Stimulated activated CD4-positive, alpha-beta T cell treated with anti-CD3 and anti-CD28 coated beads, Interleukin-1b, Interleukin-23, amount 100 ng/mL, for 24 hours (primary cell): Measurements from ENCODE around the gene RHOT2.
A peak's percentile ranks its signal among the peaks of the same experiment; 100 is the strongest.

Experiments used
- DNase-seq, 4 experiments: peaks; one replicate each; pipeline ENCODE4 v3.0.0-alpha.2; 2020; ENCODE audit warnings: low read depth in 4 of 4, low spot score in 1 of 4

Gene RHOT2

GRCh38 chr16:669666-670065 lies 1.7 kb downstream of the RHOT2 start:
- no peak for DNase-seq

- no peak for DNase-seq
Measured at GRCh38 chr16:670485-671352, 2.8 kb downstream of the RHOT2 start.

GRCh38 chr16:671353-672131 lies 3.6 kb downstream of the RHOT2 start:
- no peak for DNase-seq

DNA sequence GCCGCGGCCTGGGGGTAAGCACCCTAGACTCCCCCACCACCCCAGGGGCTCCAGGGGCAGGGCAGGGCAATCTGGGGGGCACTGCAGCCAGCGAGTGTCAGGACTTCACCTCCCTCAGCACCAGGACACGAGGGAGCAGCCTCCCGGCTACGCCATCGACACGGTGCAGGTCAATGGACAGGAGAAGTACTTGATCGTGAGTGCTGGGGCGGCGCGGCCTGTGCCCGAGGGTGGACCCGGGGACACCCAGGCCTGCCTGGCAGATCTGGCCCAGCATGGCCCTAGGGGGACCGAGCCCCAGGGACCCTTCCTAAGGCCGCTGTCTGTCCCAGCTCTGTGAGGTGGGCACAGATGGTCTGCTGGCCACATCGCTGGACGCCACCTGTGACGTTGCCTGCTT lies 4.4 kb downstream of the RHOT2 start:
- no peak for DNase-seq

DNA sequence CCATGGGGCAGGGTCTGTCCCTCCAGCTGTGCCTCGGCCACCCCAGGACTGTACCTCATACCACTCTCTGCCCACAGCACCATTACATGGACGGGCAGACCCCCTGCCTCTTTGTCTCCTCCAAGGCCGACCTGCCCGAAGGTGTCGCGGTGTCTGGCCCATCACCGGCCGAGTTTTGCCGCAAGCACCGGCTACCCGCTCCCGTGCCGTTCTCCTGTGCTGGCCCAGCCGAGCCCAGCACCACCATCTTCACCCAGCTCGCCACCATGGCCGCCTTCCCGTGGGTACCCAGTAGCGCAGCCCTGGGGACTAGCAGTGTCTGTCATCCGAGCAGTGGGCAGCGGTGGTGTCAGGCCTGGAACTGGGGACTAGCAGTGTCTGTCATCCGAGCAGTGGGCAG lies 4.9 kb downstream of the RHOT2 start:
- DNase-seq = no peak

GRCh38 chr16:673399-673991 lies 5.6 kb downstream of the RHOT2 start:
- DNase-seq = no peak

DNA sequence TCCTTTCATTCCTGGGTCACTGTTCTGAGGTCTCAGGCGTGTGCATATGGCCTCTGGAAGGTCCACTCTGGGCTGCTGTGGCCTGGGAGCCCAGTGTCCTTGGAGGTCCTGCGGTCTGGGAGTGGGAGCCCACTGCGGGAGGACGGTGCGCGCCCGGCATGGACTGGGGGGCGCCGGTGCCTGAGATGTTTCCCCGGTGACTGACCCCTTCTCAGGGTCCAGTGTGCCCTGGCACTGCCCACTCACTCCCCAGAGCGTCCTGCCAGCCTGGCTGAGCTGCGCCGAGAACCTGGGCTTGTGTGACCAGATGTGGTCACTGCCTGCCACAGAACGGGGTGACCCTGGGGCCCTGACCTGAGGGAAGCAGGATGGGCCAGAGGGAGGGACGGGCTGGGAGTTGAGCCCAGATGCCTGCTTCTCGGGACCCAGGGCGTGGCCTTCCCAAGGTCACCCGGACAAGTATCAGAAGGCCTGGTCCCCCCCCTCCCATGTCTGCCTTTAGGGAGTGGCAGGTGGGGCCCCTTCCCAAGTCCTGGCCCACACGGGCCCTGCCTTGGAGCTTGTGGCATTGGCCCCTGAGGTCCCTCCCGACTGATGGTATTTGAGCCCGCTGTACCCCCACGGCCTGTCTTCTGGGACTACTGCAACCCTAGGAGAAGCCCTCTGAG lies 6.4 kb downstream of the RHOT2 start:
- DNase-seq = no peak

- no peak for DNase-seq
Measured at GRCh38 chr16:674968-675883, 7.3 kb downstream of the RHOT2 start, which contains the start of gene RHBDL1. Gene RHBDL1, plus strand, starts transcription at chr16:675671. Its CDS starts 120 bp downstream, at chr16:675791.

DNA sequence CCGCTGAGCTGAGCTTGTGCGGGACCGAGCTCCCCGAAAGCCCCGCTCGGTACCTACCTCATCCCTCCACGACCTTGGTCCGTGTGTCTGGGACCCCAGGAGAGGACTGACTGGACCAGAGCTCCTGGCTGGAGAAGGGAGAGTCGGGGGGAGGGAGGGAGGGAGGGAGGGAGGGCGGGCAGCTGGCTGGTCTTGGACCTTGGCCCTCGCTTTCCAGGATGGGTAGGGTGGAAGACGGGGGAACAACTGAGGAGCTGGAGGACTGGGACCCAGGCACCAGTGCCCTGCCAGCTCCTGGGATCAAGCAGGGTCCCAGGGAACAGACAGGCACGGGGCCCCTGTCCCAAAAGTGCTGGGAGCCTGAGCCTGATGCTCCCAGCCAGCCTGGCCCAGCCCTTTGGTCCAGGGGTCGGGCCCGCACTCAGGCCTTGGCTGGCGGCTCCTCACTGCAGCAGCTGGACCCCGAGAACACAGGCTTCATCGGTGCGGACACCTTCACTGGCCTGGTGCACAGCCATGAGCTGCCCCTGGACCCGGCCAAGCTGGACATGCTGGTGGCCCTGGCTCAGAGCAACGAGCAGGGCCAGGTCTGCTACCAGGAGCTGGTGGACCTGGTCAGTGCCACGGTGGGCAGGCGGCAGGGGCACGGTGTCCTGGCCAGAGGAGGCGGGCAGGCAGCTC lies 8.1 kb downstream of the RHOT2 start:
- no peak for DNase-seq

- DNase-seq = no peak
Measured at GRCh38 chr16:676565-676902, 8.6 kb downstream of the RHOT2 start.

DNA sequence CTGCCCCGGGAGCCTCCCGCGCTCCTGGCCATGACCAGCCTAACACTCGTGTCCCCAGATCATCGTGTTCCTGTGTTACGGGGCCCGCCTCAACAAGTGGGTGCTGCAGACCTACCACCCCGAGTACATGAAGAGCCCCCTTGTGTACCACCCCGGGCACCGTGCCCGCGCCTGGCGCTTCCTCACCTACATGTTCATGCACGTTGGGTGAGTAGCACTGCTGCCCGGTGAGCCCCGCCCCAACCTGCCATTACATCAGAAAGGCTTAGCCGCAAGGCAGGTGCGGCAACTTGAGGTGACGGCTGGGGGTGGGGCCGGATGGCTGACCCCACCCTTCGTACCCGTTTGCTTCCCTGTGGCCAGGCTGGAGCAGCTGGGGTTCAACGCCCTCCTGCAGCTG lies 9.0 kb downstream of the RHOT2 start:
- no peak for DNase-seq

GRCh38 chr16:677316-678190 lies 9.6 kb downstream of the RHOT2 start:
- DNase-seq = no peak

GRCh38 chr16:678209-678857 lies 10.4 kb downstream of the RHOT2 start:
- DNase-seq = no peak

GRCh38 chr16:678858-679813 lies 11.2 kb downstream of the RHOT2 start:
- DNase-seq = no peak

- DNase-seq = peak; percentile 66 to 88 (median 84)
Measured at GRCh38 chr16:679814-680624, 12.1 kb downstream of the RHOT2 start, which contains the start of gene STUB1. Gene STUB1, plus strand, starts transcription at chr16:680410. Its CDS starts 116 bp downstream, at chr16:680526.

DNA sequence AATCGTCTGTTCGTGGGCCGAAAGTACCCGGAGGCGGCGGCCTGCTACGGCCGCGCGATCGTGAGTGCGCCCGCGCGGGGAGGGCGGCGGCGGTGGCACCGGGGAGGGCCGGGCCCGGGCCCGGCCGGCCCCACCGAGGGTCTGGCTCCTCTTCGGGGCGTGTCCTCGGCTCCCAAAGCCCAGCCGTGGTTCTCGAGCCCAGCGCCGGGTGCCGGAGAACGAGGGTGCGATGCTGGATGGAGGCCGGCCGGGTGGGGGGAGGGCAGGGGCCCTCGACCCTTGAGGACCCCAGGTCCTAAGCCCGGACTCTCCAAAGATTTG lies 12.7 kb downstream of the RHOT2 start:
- DNase-seq = no peak
